ENCODE results near the gene TTC39C.

DNA sequence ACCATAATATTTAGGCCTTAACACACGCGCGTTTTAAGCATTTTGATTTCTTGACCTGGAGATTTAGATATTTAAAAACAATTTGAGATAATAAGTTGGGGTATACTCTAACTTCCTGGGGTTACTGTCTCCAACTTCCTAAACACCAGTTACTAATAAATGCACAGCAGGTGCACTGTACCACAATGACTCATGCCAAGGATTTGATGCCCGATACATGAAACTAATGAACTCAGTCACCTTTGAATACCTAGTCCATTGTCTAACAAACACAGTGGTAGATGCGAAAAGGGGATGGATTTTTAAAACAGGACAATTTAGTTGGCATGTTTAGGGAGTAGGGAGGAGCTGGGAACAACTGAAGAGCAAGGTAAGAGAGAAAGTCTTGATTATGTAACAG lies 145.5 kb downstream of the TTC39C start:
- TF ChIP-seq, protein P1, sequence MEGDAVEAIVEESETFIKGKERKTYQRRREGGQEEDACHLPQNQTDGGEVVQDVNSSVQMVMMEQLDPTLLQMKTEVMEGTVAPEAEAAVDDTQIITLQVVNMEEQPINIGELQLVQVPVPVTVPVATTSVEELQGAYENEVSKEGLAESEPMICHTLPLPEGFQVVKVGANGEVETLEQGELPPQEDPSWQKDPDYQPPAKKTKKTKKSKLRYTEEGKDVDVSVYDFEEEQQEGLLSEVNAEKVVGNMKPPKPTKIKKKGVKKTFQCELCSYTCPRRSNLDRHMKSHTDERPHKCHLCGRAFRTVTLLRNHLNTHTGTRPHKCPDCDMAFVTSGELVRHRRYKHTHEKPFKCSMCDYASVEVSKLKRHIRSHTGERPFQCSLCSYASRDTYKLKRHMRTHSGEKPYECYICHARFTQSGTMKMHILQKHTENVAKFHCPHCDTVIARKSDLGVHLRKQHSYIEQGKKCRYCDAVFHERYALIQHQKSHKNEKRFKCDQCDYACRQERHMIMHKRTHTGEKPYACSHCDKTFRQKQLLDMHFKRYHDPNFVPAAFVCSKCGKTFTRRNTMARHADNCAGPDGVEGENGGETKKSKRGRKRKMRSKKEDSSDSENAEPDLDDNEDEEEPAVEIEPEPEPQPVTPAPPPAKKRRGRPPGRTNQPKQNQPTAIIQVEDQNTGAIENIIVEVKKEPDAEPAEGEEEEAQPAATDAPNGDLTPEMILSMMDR (IDR thresholded peaks at IDR 0.05; ENCODE audit: low read depth, low read length), result no peak
- TF ChIP-seq POLR2A (IDR thresholded peaks at IDR 0.05; ENCODE audit: extremely low read depth, insufficient read length) (no peak), MYC (IDR thresholded peaks at IDR 0.05; ENCODE audit: low read depth, low read length) (no peak), MAX (IDR thresholded peaks at IDR 0.05; ENCODE audit: low read depth, low read length) (no peak)

Measured in NB4 (cell line).